HG02943 (cell line): ENCODE results near the gene MLLT3.

Experiments
- ATAC-seq: cut with Tn5 transposase; IDR thresholded peaks from one replicate; pipeline ENCODE4 v1.9.1; 2021; ENCODE audit warnings: mild to moderate bottlenecking, low read depth, moderate library complexity; ENCODE audit not compliant: unreplicated experiment

MLLT3 gene

GRCh38 chr9:20358207-20358606 lies 264.1 kb downstream of the MLLT3 start:
- no peak for ATAC-seq

GRCh38 chr9:20357037-20357432 lies 265.3 kb downstream of the MLLT3 start:
- ATAC-seq = no peak

GRCh38 chr9:20356403-20357036 lies 265.8 kb downstream of the MLLT3 start:
- ATAC-seq = no peak

- no peak for ATAC-seq
Measured at GRCh38 chr9:20355022-20355421, 267.3 kb downstream of the MLLT3 start.

- peak; percentile 58 for ATAC-seq
Measured at GRCh38 chr9:20353931-20354652, 268.2 kb downstream of the MLLT3 start.

- ATAC-seq = no peak
Measured at GRCh38 chr9:20353524-20353923, 268.8 kb downstream of the MLLT3 start.

GRCh38 chr9:20352591-20352990 lies 269.7 kb downstream of the MLLT3 start:
- ATAC-seq = no peak

- no peak for ATAC-seq
Measured at GRCh38 chr9:20351715-20352114, 270.6 kb downstream of the MLLT3 start.

GRCh38 chr9:20349568-20349967 lies 272.7 kb downstream of the MLLT3 start:
- no peak for ATAC-seq

GRCh38 chr9:20343325-20343724 lies 279.0 kb downstream of the MLLT3 start:
- ATAC-seq = no peak

- ATAC-seq = no peak
Measured at GRCh38 chr9:20340511-20340861, 281.8 kb downstream of the MLLT3 start.

- ATAC-seq = no peak
Measured at GRCh38 chr9:20335668-20336332, 286.5 kb downstream of the MLLT3 start.

GRCh38 chr9:20333991-20334390 lies 288.3 kb downstream of the MLLT3 start:
- no peak for ATAC-seq

- no peak for ATAC-seq
Measured at GRCh38 chr9:20331095-20331685, 291.1 kb downstream of the MLLT3 start.

GRCh38 chr9:20330688-20331087 lies 291.6 kb downstream of the MLLT3 start:
- no peak for ATAC-seq

- ATAC-seq = no peak
Measured at GRCh38 chr9:20326516-20326915, 295.8 kb downstream of the MLLT3 start.

GRCh38 chr9:20325008-20325407 lies 297.3 kb downstream of the MLLT3 start:
- ATAC-seq = no peak

GRCh38 chr9:20322212-20322611 lies 300.1 kb downstream of the MLLT3 start:
- ATAC-seq = no peak

GRCh38 chr9:20321423-20322082 lies 300.7 kb downstream of the MLLT3 start:
- ATAC-seq = no peak

- no peak for ATAC-seq
Measured at GRCh38 chr9:20320921-20321320, 301.4 kb downstream of the MLLT3 start.
